ENCODE measurements around the gene P2RX4.

P2RX4 gene

DNA sequence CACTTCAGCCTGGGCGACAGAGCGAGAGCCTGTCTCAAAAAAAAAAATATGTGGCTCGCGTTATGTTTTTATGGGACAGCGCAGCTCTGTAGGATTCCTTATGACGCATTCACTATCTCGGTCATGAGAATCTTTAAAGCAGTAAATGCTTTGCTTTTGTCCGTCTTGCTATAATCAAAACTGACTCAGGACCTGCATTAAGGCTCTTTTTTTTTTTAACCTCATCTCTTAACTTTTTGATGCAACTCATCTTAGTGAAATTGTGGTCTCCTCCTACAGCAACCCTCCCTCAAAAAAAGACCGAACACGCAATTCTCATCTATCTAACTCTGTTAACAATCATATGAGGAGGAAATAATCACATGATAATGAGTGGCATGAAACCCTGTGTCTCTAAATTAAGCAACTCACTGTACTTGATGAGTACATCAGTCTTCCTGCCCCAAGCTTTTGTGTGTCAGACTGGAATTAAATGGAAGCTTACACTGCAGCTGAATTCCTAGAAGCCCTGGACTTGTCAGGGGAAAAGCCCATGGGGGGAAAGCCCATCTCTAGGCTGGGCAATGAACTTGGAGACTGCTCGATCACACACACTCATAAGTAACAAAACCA lies 4.3 kb downstream of the P2RX4 start:
- H3K4me3 ChIP-seq (replicated peaks; ENCODE audit: low read depth, low read length): no peak overlapping the region
- DNase-seq (ENCODE audit: extremely low read depth, insufficient read length): no peak
- H3K36me3 ChIP-seq (ENCODE audit: control insufficient read depth, insufficient read depth, low read length): peaks cover 8% of the 10 kb centered on the region
- TF ChIP-seq CTCF (IDR thresholded peaks at IDR 0.05; ENCODE audit: insufficient read depth, low read length, poor library complexity, severe bottlenecking): no peak
- H3K27me3 ChIP-seq (replicated peaks; ENCODE audit: control insufficient read depth, insufficient read depth, low read length): no peaks in the 10 kb centered on the region

GRCh38 chr12:121214855-121215745 lies 5.2 kb downstream of the P2RX4 start:
- no peak for DNase-seq (ENCODE audit: extremely low read depth, insufficient read length)
- TF ChIP-seq CTCF (IDR thresholded peaks at IDR 0.05; ENCODE audit: insufficient read depth, low read length, poor library complexity, severe bottlenecking): no peak
- no peaks in the 10 kb centered on the region for H3K27me3 ChIP-seq (replicated peaks; ENCODE audit: control insufficient read depth, insufficient read depth, low read length)
- no peak overlapping the region for H3K4me3 ChIP-seq (replicated peaks; ENCODE audit: low read depth, low read length)
- H3K36me3 ChIP-seq (ENCODE audit: control insufficient read depth, insufficient read depth, low read length): peaks cover 8% of the 10 kb centered on the region

- H3K4me3 ChIP-seq (replicated peaks; ENCODE audit: low read depth, low read length): no peak overlapping the region
- H3K36me3 ChIP-seq (ENCODE audit: control insufficient read depth, insufficient read depth, low read length): peaks cover 8% of the 10 kb centered on the region
- no peak for DNase-seq (ENCODE audit: extremely low read depth, insufficient read length)
- H3K27me3 ChIP-seq (replicated peaks; ENCODE audit: control insufficient read depth, insufficient read depth, low read length): no peaks in the 10 kb centered on the region
- no peak for TF ChIP-seq CTCF (IDR thresholded peaks at IDR 0.05; ENCODE audit: insufficient read depth, low read length, poor library complexity, severe bottlenecking)
Measured at GRCh38 chr12:121216102-121216501, 6.2 kb downstream of the P2RX4 start.

GRCh38 chr12:121217063-121217462 lies 7.1 kb downstream of the P2RX4 start:
- Histone ChIP-seq H3K27me3 (replicated peaks; ENCODE audit: control insufficient read depth, insufficient read depth, low read length) (no peaks in the 10 kb centered on the region), H3K36me3 (ENCODE audit: control insufficient read depth, insufficient read depth, low read length) (peaks cover 8% of the 10 kb centered on the region), H3K4me3 (replicated peaks; ENCODE audit: low read depth, low read length) (no peak overlapping the region)
- no peak for TF ChIP-seq CTCF (IDR thresholded peaks at IDR 0.05; ENCODE audit: insufficient read depth, low read length, poor library complexity, severe bottlenecking)
- DNase-seq (ENCODE audit: extremely low read depth, insufficient read length): no peak

DNA sequence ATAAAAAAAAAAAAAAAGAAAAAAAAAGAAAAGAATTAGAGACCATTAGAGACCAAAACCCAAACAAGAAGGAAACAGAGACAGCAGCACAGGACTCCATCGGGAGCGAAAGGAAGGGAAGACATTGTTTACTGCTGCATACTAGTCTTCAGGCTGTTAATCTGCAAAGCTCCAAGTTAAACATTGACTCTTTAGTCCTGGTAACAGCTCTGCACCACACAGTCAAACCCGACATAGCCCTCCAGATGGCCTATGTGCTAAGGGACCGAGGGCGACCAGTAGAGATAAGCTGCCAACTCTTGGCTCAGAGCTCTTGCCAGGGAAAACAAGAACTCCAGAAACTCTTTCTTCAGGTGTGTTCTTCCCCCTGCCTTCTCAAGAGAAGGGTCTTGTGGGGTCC lies 7.8 kb downstream of the P2RX4 start:
- no peak for TF ChIP-seq CTCF (IDR thresholded peaks at IDR 0.05; ENCODE audit: insufficient read depth, low read length, poor library complexity, severe bottlenecking)
- Histone ChIP-seq H3K36me3 (ENCODE audit: control insufficient read depth, insufficient read depth, low read length) (peaks cover 8% of the 10 kb centered on the region), H3K4me3 (replicated peaks; ENCODE audit: low read depth, low read length) (no peak overlapping the region), H3K27me3 (replicated peaks; ENCODE audit: control insufficient read depth, insufficient read depth, low read length) (no peaks in the 10 kb centered on the region)
- DNase-seq (ENCODE audit: extremely low read depth, insufficient read length): no peak
